Measurements from ENCODE around the gene LCE3B.

- TF ChIP-seq CTCF (IDR thresholded peaks at IDR 0.05) (no peak), POLR2A (IDR thresholded peaks at IDR 0.05) (no peak), EP300 (IDR thresholded peaks at IDR 0.05) (no peak)
Observed at GRCh38 chr1:152658649-152659048, 45.0 kb downstream of the LCE3B start.
